GM18502 (cell line): ENCODE data around the gene ITGB8.
A peak's percentile ranks its signal among the peaks of the same experiment; 100 is the strongest.

Experiments used
- ATAC-seq: cut with Tn5 transposase; IDR thresholded peaks from one replicate; pipeline ENCODE4 v1.9.1; 2021; ENCODE audit warnings: mild to moderate bottlenecking; ENCODE audit not compliant: unreplicated experiment, poor library complexity

The ITGB8 gene

DNA sequence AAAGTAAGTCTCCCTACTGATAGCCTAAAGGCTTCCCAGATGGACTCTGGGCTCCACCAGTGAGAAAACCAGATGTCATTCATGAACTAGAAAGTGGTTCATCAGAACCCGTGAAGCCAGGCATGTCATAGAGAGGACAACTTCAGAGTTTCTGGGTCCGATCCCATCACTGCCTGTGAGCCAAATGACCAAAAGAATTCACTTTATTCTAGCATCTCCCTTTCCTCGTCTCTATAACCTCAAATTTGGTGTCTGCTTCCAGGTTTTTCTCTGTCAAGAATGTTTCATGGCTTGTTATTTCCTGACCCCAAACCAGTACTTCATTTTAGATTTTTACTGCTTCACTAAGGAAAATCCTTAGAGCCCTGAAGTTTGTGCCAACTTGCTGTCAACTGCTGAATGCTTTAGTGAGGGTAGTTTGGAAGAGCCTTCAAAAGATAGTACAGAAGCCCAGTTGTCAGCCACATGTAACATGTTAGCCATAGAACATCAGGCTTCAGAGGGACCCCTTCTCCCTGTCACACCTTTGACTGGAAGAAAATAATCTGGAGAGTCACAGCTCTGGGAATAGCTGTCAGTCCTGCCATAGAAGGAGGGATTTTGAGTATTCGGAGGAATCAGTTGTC lies 34.0 kb downstream of the ITGB8 start:
- no peak for ATAC-seq

DNA sequence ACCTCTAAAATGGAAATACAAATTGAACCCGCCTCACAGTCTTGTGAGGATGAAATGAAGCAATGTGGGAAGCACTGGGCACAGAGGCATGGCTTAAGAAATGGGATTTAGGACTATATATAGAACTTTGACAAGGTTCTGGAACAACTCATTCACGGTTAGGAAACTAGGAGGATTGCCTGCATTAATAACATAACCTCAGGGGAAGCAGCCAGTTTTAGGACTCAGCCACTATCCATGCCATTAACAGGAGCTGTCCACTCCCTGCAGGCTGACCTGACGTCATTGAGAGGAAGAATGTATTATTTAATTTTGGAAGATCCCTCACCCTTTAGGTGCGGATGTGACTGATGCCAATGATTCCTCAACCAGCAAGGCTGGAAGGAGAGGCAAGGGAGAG lies 34.8 kb downstream of the ITGB8 start:
- no peak for ATAC-seq

DNA sequence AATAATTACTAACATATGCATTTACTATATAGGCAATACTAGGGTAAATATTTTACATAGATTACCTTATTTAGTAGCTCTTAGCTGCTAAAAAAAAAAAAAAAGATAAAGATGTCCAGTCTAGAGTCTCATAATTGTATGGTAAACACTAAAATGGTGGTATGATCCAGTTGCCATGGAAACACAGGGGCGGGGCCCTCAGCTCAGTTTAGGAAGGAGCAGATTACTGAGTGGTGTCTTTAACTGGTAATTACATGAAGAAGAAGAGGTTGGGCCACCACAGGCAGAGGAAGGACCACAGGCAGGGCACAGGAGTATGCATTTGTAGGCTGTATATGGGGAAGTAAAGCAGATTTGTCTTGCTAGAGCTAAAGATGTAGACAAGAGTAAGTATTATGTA lies 43.7 kb downstream of the ITGB8 start:
- ATAC-seq = no peak

DNA sequence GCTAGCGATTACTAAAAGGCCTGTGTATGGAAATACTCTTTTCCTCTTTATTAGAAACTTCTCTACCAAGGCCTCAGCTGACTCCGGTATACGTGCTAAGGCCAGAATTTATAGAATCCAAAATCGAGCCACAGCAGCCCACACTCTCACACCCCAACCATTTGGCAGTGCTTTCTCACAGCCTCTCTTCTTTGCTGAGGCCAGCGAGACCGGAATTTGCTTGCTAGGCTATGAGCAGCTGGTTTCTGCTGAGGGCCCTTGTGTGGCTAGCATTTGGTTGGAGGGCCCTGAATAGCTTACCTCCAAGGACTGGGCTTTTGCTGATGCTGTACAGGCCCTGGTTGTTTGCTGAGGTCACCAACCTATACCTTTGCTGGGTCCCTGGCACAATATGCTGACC lies 46.1 kb downstream of the ITGB8 start:
- ATAC-seq = no peak

DNA sequence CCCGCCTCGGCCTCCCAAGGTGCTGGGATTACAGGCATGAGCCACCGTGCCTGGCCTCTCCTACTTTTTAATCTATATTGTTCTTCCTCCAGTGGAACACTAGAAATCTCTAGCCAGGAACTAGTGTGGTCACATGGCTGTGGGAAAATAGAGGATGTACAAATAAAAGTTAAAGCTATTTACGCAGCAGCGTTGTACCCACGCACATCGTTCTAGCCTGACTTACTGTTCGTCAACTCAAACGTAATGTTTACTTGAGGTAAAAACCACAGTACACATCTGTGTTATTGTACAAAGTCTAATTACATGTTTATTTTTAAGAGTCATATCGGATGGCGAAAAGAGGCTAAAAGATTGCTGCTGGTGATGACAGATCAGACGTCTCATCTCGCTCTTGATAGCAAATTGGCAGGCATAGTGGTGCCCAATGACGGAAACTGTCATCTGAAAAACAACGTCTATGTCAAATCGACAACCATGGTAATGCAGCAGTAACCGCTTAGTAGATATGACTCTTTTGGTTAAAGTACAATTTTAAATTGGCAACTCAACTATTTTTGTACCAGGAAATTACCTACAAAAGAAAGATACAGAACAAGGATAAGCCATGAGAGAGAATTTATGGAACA lies 50.8 kb downstream of the ITGB8 start:
- no peak for ATAC-seq

DNA sequence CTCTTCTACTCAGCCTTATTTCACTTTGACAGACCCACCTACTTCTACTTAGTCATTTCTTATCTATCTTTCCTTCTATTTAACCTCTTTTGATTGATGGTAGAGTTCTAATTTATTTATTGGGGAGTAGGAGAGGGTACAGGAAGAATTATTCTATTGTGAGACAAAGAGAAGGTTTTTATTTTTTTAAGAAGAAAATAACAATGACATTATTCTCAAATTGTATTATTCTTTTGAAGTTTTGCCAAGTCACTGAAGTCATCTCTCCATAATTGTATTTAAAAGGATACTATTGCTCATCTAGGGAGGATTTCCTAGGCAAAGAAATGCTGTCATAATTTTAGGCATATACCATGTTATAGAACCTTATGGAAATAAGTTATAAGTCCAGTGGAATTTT lies 52.7 kb downstream of the ITGB8 start:
- ATAC-seq = no peak

DNA sequence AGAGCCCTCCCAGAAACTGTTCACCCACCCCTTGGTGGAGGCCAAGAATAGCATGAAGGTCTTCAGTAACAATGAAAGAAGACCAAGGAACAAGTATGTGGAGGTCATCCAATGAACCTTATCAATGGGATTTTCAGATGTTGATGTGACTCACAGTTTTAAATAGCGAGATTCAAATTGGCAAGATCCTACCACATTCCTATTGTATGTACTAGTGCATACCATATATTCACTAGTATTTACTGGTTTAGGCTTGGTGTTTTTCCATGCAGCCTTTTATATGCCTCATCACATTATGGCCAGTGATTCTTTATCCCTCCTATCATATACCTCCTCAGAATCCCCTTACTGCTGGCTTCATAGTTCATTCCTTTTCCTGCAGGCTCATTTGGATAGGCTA lies 54.4 kb downstream of the ITGB8 start:
- ATAC-seq = no peak

DNA sequence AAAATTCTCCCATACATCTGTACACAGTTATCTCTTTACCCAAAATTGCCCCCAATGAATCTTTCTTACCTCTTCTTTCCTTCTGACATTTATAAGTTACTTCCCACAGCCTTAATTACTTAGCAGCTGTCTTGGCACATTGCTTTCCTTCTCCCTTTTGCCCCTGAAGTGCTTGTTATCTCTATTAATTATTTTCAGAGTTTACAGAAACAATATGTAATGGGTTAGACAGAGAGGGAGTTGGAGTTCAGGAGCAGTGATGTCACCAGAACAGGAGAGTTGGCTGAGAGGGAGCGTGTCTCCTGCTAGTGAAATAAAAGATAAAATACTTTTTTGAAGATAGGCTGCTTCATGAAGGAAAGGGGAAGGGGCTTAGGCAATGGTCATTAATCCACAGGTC lies 57.4 kb downstream of the ITGB8 start:
- ATAC-seq = no peak

DNA sequence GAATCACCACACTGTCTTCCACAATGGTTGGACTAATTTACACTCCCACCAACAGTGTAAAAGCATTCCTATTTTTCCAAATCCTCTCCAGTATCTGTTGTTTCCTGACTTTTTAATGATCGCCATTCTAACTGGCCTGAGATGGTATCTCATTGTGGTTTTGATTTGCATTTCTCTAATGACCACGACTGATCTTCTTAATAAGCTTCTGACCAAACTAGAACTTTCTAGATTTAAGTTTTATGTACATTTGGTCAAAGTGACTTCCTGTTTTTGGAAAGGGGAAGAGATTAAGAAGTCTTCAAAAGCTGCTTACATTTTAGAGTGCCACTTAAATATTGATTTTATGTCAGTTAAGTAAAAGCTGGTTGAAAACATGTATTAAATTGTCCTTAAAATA lies 58.5 kb downstream of the ITGB8 start:
- ATAC-seq = peak; percentile 43

DNA sequence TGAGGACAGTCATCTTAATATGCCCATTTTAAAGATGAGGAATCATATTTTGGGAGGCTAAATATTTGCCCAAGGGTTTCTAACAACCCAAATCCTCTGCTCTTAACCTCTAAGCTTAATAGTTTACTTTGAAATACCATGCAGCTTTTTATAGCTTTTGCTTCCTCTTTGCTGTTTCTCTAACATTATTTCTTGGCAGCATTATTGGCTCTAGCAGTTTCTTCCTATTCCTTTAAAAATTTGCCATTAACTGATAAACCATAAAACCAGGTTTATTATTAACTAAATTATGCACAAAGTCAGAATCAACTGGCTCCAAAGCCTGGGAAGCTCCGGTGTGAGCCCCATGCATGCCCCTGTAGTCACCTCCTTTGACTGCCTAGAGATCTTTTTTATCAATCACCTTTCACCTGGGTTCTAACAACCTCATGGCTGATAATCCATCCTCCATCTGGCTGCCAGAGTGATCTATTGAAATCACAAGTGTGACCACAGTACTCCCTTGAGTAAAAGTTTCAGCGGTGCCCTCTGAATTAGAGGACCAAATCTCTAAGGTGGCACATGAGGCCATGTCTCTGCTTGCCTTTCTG lies 62.4 kb downstream of the ITGB8 start:
- ATAC-seq = no peak

DNA sequence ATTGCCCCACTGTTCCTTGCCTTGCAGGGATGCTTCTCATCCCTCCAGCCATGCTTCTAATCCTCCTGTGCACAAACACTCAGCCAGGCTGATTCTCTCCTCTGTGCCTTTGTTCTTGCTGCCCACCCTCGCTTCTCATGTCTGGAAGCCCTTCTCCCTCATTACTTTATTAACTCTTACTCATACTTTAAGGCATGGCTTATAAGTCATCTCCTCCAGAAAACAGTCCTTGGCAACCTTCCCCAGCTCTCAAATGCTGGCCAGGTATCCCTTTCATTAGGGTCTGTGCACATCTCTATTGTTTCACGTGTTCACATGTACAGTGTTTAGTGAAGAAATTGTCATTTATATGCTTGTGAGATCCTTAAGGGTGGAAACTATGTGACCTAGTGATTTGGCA lies 62.9 kb downstream of the ITGB8 start:
- no peak for ATAC-seq

DNA sequence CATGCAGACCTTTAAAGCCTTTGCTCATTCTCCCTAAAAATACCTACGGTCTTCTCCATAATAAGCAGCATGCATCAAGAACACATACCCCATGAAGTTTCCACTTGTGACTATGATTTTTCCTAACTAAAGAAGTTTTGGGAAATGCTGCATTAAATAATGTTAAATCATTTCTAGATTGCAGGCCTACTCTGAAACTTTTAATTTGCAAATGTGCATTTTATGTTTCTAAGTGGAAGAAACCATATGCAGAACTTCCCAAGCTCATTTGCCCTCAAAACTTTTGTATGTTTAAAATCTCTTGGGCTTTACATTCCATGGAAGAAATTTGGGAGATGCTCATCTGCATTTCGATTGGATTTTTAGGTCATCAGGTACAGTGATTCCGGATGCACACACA lies 63.6 kb downstream of the ITGB8 start:
- ATAC-seq = no peak

DNA sequence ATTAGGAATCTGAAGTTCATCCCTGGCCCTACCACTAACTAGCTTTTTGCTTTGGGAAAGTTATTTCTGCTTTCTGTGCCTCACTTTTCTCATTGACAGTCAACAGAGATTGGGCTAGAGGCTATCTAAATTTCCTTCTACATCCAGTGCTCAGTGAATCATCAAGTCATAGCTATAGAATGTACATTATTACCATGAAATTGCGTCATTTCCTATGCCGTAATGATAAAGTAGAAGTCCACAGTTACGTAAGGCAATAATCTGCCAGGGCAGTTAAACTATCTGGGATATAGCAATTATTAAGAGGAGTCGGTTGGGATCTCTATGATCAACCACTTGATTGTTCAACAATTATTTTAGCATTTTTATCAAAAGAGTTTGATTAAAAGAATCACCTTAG lies 64.4 kb downstream of the ITGB8 start:
- ATAC-seq = no peak

DNA sequence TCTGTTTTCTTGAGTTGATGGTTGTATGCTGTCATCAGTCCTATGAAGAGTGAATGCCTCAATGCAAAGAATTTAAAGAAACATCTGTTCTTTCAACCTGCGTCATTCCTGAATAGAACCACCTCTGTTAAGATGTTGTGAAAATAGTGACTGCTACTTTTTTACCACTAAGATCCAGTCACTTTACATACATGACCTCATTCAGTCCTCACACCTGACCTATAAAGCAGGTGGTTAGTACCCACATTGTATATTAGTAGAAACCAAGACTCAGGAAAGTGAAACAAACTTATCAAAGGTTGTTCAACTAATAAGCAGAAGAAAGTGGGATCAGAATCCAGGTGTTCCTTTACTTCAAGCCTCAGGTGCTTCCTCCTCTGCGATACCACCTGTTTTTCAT lies 64.8 kb downstream of the ITGB8 start:
- no peak for ATAC-seq

DNA sequence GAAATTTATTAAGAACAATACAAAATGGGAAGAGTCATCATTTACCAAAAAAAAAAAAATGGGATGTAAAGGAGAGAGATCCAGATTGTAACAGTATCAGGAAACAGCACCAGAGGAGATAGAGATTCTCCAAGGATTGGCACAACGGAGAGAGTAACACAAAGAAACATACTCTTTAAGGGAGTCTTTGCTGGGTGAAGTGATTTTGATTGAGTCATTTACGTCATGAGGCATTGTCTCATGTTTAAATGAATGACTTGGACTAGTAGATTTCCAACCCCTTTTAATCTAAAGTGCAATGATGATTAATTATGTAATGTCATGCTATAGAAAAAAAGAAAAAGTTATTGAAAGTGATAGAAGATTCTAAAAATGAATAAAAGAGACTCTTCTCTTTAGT lies 68.8 kb downstream of the ITGB8 start:
- ATAC-seq = no peak

DNA sequence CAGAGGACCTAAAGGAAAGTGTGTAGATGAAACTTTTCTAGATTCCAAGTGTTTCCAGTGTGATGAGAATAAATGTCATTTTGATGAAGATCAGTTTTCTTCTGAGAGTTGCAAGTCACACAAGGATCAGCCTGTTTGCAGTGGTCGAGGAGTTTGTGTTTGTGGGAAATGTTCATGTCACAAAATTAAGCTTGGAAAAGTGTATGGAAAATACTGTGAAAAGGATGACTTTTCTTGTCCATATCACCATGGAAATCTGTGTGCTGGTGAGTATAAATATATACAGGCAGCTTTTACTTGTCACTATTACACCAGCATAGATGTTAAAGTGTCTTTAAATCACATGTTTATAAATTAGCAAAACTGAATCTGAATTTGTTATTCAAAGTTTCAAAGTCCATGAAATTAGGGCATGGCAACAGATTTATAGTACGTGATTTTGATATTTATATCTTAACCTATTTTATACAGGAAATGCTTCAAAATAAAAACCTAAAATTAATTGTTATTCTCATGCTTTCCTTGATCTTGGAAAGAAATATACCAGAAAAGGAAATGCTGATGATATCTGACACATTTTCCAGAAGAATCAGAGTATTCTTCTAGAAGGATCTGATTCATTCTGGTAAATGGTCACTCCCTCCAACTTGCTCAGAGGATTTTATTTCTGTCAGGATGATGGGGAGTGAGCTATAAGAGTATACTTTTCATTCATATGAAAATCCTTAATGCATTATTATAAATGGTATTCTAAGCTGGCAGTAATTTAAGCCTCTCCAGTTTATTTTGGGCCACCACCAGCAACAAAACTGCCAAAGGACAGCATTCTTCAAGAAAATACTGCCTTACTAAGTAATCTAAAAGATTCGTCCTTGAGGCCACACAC lies 71.4 kb downstream of the ITGB8 start:
- no peak for ATAC-seq

DNA sequence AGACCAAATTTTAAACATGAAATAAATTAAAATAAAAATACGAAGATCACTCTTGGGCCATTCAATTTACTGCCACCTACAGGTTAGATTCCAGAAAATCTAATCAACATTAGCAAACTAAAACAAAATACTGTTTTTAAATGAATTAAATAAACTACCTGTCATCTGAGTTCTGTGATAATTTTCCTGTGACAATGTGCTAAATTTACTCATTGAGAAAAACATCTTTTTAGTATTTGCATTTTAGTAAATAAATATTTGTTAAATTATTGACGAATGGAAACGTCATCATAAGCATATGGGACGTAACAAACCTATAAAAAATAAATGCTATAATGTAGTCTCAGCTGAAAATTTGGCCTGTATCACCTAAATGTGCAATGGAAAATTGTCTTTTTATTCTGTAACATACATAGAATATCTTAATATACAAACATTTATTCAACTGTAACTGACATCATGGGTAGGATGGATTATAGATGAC lies 72.1 kb downstream of the ITGB8 start:
- no peak for ATAC-seq

DNA sequence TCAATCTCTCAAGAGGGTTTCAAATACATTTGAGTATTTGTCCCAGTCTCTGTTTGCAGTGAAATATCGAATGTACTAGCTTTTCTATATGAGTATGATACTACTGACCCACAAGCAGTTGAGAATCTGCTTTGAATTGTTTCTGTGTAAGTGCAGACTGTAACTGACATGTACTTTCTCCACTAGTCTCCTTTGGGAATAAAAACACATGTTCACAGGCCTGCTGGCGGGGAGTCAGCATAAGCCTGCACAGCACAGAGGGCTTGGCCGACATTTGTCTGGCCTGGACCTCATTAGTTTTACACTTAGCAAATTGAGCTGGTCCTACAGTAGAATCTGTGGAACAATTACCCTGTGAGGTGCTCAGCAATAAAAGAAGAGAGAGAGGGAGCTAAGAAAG lies 72.6 kb downstream of the ITGB8 start:
- ATAC-seq = no peak

DNA sequence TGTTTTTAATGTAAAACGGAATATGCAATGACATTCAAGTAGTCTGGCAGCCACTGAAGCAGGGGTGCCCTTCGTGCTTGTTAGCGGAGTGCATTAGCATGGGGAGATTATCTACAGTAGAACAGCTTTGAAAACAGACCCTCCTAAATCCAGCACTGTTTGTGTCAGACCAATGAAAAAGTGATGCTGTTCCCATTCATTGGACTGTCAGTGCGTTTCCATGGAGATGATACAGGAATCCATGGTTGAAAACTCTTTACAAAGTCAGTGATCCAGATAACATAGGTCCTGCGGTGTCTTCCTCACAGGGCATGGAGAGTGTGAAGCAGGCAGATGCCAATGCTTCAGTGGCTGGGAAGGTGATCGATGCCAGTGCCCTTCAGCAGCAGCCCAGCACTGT lies 73.6 kb downstream of the ITGB8 start:
- no peak for ATAC-seq

DNA sequence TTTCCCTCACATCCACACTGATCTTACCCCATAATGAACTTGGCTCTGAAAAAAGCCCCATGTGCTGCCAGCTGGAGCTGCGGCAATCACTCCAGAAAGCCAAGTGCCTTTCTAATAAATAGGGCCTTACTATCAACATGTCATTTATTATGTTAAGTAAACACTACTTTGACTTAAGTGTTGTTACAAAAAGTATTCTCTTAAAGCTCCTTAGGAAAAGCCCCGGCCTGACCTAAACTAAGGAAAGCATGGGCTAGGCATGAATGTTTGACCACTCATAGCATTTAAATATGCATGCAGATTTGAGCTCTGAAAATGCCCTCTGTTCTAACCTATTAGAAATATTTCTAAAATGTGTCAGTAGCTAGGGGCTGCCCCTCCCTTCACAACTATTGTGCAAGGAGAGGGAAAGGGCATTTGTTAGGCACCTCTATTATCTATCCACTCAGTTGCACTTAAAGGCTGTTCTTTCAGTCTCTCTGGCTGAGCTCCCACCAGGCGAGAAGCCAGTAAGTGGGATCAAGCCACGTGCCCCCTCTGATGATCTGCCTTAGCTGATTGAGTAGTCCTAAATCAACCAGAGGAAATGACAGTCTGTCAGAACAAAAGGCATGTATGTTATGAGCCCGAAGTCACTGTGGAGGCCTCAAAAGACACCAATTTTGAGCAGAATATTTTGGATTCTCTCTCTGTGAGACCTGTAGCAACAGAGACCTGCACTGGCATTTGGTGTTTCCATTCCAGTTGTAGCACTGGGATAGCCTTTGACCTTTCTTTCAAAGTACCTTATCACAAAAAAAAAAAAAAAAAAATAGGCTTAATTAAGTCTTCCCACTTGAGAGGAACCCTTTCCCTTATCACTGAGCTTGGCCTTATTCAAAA lies 77.1 kb downstream of the ITGB8 start:
- no peak for ATAC-seq
